Neural cell (in vitro differentiated cells): ENCODE data around the gene SKAP1.

Source experiments
- CTCF ChIP-seq: fragments of 450-650 bp; IDR thresholded peaks from 2 replicates; pipeline ENCODE4 v1.5.1; 2014; ENCODE audit warnings: antibody characterized with exemption, mild to moderate bottlenecking, moderate library complexity; ENCODE audit not compliant: poor library complexity, severe bottlenecking
- MXI1 ChIP-seq: fragments of 450-650 bp; conservative IDR thresholded peaks from 2 replicates; pipeline ENCODE4 v1.6.1; 2014; ENCODE audit warnings: antibody characterized with exemption, mild to moderate bottlenecking; ENCODE audit not compliant: poor library complexity, severe bottlenecking
- POLR2AphosphoS5 ChIP-seq: IDR thresholded peaks from 2 replicates; pipeline ENCODE4 v1.6.1; 2012
- RAD21 ChIP-seq: fragments of 450-650 bp; conservative IDR thresholded peaks from 2 replicates; pipeline ENCODE4 v1.6.1; 2014; ENCODE audit warnings: antibody characterized with exemption, mild to moderate bottlenecking, moderate library complexity
- REST ChIP-seq: IDR thresholded peaks from 2 replicates; pipeline ENCODE4 v1.6.1; 2012; ENCODE audit warnings: borderline replicate concordance
- TAF1 ChIP-seq: IDR thresholded peaks from 2 replicates; pipeline ENCODE4 v1.6.1; 2012; ENCODE audit warnings: low read depth

- TF ChIP-seq MXI1 (no peak), REST (no peak), CTCF (no peak), POLR2AphosphoS5 (no peak), TAF1 (no peak), RAD21 (no peak)
Measured at GRCh38 chr17:48202959-48203358, 227.1 kb downstream of the SKAP1 start.
